HK-2 (cell line): ENCODE measurements around the gene ZNRF2.
"Not testable (repeated sequence)": the region's sequence is repeated elsewhere in the genome, so short reads cannot be mapped to it uniquely, and the experiment has no call there.

Experiments
- DNase-seq: peaks from one replicate; pipeline ENCODE4 v3.0.0-alpha.2; 2018; ENCODE audit not compliant: unreplicated experiment

The ZNRF2 gene

GRCh38 chr7:30353932-30354607 lies 69.7 kb downstream of the ZNRF2 start:
- DNase-seq = no peak

- DNase-seq = no peak
Measured at GRCh38 chr7:30354791-30355190, 70.4 kb downstream of the ZNRF2 start.

- DNase-seq = no peak
Measured at GRCh38 chr7:30359957-30360356, 75.6 kb downstream of the ZNRF2 start.

DNA sequence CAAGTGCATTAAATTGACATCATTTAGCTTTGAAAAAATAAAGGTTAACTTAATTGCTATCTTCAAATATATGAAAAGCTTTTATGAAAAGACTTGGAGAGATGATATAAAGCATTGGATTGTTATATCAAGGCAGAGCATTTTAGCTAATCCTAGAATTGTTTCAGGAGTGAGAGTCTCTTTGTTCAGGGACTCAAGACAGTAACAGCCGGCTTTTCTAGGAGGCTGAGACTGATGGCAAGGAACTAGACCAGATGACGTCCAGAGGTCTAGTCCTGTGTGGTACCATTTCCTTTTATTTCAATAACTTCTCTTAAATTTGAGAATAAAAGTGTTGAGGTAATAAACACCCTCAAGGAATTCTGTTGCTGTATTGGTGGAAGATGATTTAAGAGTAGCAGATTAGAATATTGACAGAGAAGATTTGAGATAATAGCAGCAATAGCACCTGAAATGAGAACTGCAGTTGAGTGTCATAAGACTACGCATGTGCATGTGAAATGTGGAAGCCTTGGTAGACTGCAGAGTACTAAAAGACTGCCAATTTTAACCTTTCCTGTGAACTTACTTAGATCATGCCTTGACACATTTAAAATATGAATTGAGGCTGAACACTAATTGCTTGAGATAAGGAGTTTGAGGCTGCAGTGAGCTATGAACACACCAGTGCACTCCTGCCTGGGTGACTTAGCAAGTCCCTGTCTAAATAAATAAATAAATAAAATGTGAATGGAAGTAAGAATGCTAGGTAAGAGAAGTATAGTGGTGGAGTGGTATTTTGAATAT lies 79.6 kb downstream of the ZNRF2 start:
- DNase-seq = no peak

DNA sequence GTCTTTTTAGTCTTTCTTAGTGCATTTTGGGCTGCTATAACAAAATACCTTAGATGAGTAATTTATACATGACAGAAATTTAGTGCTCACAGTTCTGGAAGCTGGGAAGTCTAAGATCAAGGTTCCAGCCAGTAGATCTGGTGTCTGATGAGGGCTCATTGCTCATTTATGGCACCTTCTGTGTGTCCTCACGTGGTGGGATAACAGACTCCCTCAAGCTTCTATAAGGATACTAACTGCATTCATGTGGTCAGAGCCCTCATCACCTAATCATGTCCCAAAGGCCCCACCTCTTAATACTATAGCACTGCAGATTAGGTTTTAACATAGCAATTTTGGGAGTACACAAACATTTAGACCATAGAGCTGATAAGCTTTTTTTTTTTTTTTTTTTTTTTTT lies 80.4 kb downstream of the ZNRF2 start:
- no peak for DNase-seq

- DNase-seq = no peak
Measured at GRCh38 chr7:30365621-30366020, 81.2 kb downstream of the ZNRF2 start.

DNA sequence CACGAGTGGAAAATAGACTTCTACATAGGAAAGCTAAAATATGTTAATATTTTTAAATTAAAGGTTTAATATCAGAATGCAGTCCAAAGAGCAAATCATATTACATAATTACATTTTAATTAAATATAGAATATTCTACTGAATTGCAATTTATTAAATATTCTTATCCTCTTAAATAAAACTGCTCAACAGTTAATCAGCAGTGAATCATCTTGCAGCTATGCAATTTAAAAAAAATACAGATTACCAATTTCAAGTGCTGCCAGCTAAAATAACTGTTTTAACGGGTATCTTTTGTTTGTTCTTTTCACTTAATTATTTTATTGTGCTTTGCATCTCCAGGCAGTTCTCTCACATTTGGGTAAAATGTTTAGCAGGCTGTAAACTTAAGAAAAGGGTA lies 82.2 kb downstream of the ZNRF2 start:
- no peak for DNase-seq

- DNase-seq = no peak
Measured at GRCh38 chr7:30367561-30367960, 83.2 kb downstream of the ZNRF2 start.

DNA sequence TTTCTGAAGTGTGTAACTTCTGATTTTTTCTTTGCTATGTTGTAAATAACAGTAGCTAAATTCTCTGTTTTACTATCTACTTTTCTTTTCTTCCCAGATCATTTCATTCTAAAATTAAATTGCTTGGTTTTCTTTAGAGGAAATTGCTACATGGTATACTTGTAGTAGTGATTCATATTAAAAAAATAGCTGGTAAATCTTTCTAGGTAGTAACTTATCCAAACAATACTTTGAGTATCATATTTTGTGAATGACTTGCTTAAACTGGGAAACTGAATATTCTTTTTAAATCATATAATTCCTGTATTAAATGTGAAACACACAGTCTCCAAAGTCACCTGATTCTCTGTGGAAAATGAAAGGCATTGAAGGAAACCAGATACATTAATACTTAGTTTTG lies 85.5 kb downstream of the ZNRF2 start:
- no peak for DNase-seq

DNA sequence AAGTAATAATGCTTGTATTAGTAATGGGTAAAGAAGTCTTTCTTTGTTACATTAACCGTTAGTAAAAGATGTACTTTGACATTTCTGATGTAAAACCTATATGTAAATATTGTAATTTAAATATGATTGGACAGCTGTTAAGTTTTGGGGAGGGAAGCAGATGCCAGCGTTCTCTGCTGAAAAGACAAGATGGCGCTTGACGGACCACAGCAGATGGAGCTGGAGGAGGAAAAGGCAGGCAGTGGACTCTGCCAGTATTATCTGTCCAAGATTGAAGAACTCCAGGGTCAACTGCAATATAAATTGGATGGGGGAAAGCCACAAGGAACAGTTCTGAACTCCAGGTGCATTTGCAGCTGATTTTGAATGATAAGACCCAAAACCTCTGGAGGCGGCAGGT lies 86.9 kb downstream of the ZNRF2 start:
- DNase-seq = no peak

- DNase-seq = no peak
Measured at GRCh38 chr7:30378275-30378674, 93.9 kb downstream of the ZNRF2 start.

- DNase-seq = no peak
Measured at GRCh38 chr7:30379131-30379530, 94.7 kb downstream of the ZNRF2 start.

- no peak for DNase-seq
Measured at GRCh38 chr7:30379741-30380140, 95.3 kb downstream of the ZNRF2 start.

DNA sequence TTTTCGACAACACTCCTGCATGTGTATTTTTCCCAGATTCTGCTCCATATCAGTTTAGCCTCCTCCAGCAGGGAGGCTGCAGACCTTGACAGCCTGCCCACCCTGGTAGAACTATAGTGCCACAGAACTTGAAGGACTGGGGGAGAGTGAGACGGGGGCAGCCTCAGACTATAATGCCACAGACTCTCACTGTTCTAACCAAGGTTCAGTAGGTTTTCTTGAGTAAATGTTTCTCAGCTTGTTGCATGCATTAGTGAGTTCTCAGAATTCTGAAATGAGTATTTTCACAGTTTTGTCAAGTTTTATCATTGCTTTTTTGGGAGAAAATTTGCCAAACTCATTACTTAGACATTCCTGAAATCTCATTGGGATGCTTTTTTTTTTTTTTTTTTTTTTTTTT lies 95.9 kb downstream of the ZNRF2 start:
- DNase-seq = no peak

DNA sequence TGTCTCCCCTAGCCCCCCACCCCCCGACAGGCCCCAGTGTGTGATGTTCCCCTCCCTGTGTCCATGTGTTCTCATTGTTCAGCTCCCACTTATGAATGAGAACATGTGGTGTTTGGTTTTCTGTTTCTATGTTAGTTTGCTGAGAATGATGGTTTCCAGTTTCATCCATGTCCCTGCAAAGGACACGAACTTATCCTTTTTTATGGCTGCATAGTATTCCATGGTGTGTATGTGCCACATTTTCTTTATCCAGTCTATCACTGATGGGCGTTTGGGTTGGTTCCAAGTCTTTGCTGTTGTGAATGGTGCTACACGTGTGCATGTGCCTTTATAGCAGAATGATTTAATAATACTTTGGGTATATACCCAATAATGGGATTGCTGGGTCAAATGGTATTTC lies 96.4 kb downstream of the ZNRF2 start:
- DNase-seq = not testable (repeated sequence)

DNA sequence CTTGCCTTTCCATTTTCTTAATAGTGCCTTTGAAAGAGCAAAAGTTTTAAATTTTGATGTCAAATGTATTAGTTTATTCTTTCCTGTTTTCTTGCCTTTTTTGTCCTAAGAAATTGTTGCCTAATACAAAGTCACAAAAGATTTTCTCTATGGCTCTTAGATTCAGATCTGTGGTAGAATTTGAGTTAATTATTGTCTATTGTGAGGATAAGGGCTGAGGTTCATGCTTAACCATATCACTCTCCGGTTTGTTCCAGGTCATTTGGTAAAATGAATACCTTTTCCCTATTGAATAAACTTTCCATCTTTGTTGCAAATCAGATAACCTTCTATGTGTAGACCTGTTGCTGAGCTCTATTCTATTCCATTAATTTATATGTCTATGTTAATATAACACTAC lies 98.2 kb downstream of the ZNRF2 start:
- DNase-seq = no peak

DNA sequence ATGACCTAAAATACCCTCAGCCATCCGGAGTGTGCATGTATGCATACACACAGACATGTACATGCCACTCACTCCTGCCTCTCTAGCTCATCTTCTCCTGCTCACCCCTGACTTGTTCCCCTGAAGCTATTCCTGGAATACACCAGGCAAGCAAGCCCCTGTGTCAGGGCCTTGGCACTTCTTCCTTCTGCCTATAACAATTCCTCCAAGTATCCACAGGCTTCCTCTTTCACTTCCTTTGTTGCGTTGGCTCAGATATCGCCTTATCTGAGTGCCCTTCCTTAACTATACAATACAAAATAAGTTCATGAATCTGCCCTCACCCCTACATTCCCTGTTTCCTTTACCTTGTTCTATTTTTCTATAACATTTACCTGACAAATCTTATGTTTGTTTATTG lies 105.4 kb downstream of the ZNRF2 start:
- DNase-seq = no peak

GRCh38 chr7:30390736-30391636 lies 106.6 kb downstream of the ZNRF2 start:
- no peak for DNase-seq

GRCh38 chr7:30391806-30392205 lies 107.4 kb downstream of the ZNRF2 start:
- DNase-seq = no peak

- no peak for DNase-seq
Measured at GRCh38 chr7:30395676-30396075, 111.3 kb downstream of the ZNRF2 start.

- no peak for DNase-seq
Measured at GRCh38 chr7:30396389-30396788, 112.0 kb downstream of the ZNRF2 start.

DNA sequence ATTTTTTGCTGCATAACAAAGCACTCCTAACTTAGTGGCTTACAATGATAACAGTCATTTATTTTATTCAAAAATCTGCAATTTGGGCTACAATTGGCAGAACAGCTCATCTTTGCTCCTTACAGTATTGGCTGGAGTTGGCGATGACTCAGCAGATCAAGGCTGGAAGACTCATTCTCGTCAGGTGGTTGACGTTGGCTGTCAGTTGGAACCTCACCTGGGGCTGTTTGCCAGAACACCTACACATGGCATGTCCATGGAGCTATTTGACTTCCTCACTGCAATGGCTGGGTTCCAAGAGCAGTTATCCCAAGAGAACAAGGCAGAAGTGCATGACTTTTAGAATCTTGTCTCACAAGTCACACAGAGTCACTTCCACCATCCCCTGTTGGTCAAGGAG lies 119.1 kb downstream of the ZNRF2 start:
- DNase-seq = no peak

GRCh38 chr7:30405179-30405578 lies 120.8 kb downstream of the ZNRF2 start:
- no peak for DNase-seq
